ENCODE measurements around the gene TCTN1. TPM values are rescaled to one million over a fixed set of nuclear protein-coding genes. Genes with fewer than 3 reads are reported as not detected.

Gene TCTN1
- total and polyA plus RNA-seq, 2 of the 4 experiments (the other 2 are of a cell fraction), result 11.7 to 18.8 TPM

DNA sequence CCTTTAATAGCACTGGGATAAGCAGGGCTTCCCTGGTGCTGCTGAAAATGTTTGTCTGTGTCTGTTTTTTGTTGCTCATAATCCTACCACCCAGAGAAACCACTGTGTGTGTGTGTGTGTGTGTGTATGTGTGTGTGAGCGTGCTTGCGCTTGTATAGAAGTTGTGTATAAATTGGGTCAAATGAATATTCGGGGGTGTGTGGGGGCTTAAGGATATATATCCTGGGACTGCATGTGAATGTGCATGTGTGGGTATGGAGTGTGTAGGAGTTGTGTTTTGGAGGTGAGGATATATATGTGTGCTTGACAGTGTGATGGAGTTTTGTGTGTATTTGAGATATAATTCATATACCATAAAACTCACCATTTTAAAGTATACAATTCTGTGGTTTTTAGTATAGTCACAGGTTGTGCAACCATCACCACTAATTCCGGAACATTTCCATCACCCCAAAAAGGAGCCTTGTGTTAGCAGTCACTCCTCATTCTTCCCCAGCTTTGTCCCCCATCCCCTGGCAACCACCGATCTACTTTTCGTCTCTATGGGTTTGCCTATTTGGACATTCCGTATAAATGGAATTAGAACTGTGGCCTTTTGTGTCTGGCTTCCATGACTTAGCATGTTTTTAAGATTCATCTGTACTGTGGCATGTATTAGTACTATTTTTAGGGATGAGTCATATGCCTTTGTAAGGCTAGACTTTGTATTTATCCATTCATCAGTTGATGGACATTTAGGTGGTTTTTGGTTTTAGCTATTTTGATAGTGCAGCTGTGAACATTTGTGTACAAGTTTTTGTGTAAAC, 25.6 kb downstream of the TCTN1 start:
- ATAC-seq (ENCODE audit: low read depth) (peak; percentile 66), DNase-seq (peak; percentile 86)
- Histone ChIP-seq H3K23ac (ENCODE audit: low read depth, low read length) (peak overlapping the region; percentile 62), H4K20me1 (ENCODE audit: insufficient read depth, low read length) (peaks cover 4% of the 10 kb centered on the region; the same call in 1 of the 2 replicates), H3K9me1 (ENCODE audit: insufficient read depth, low read length) (peaks cover 22% of the 10 kb centered on the region), H3K36me3 (ENCODE audit: control insufficient read depth, insufficient read depth, low read length) (no peaks in the 10 kb centered on the region), H4K91ac (ENCODE audit: insufficient read depth, low read depth, low read length) (no peak overlapping the region), H2AK5ac (ENCODE audit: low read depth, low read length) (peak overlapping the region; percentile 89), H2BK15ac (ENCODE audit: low read depth, low read length) (peak overlapping the region; percentile 84; the same call in 1 of the 3 replicates), H2BK20ac (ENCODE audit: low read depth, low read length) (peak overlapping the region; percentile 81; the same call in 1 of the 2 replicates), H2BK120ac (ENCODE audit: low read depth, low read length) (peak overlapping the region; percentile 90), H3K4ac (ENCODE audit: low read depth, low read length) (peak overlapping the region; percentile 79), H3K27ac (ENCODE audit: insufficient read depth, low read length) (peak overlapping the region; percentile 70; the same call in 1 of the 2 replicates), H2BK5ac (ENCODE audit: low read depth, low read length, poor library complexity, severe bottlenecking) (peak overlapping the region; percentile 48), H2AK9ac (replicated peaks; ENCODE audit: low read depth, low read length, poor library complexity) (no peak overlapping the region), H3K9ac (ENCODE audit: low read depth, low read length) (no peak overlapping the region), H3K9me3 (ENCODE audit: control insufficient read depth, insufficient read depth, low read length) (no peaks in the 10 kb centered on the region), H2AFZ (replicated peaks; ENCODE audit: low read length, poor library complexity) (no peak overlapping the region), H3K4me1 (ENCODE audit: control insufficient read depth, insufficient read depth, low read length) (peaks cover 18% of the 10 kb centered on the region), H3K27me3 (ENCODE audit: control insufficient read depth, insufficient read depth, low read length) (no peaks in the 10 kb centered on the region), H3K79me1 (ENCODE audit: low read depth in 1 of 2, low read length in 2 of 2) (peaks cover 0 to 12% of the 10 kb centered on the region in 2 experiments; a peak in 1 of 4 replicates), H3K4me3 (ENCODE audit: insufficient read depth, low read depth, low read length) (no peak overlapping the region), H3K14ac (replicated peaks; ENCODE audit: low read depth, low read length) (peak overlapping the region; percentile 61), H3K4me2 (ENCODE audit: low read depth, low read length) (peak overlapping the region; percentile 88), H4K8ac (ENCODE audit: low read depth in 2 of 2, low read length in 2 of 2) (peak overlapping the region in 1 of 2 experiments; percentile 86; a peak in 1 of 4 replicates), H3K56ac (ENCODE audit: extremely low read depth, insufficient read depth, low read length) (no peak overlapping the region), H4K5ac (ENCODE audit: low read depth, low read length) (peak overlapping the region; percentile 84), H3K18ac (ENCODE audit: low read depth, low read length) (peak overlapping the region; percentile 82)
- in situ Hi-C loops (cut with MboI; ENCODE audit: low sequenced_read_pairs) (no loop called here), intact Hi-C loops (cut with micrococcal nuclease) (no loop called here), dilution Hi-C loops (cut with HindIII; ENCODE audit: low sequenced_read_pairs, unreplicated experiment) (no loop called here)
- WGBS, 2 experiments (ENCODE audit: extremely low coverage in 2 of 2, insufficient read length in 1 of 2), result no CpG with 5 or more reads among the region's 7 CpGs
- ChIA-PET POLR2A (ENCODE audit: unreplicated experiment) (no interaction called here), CTCF (interaction anchor here (0.6 kb wide), 1 partner anchor 20 kb away, joined by 3 read pairs; no protein-coding TSS in a partner anchor)
- no TSS peak for BruUV-seq (replicated peaks)
- TF ChIP-seq RAD21 (IDR thresholded peaks at IDR 0.05; ENCODE audit: low read length) (no peak), RCOR1 (IDR thresholded peaks at IDR 0.05; ENCODE audit: insufficient replicate concordance, low read length) (no peak), SMC3 (IDR thresholded peaks at IDR 0.05; ENCODE audit: low read depth, low read length) (no peak), MXI1 (IDR thresholded peaks at IDR 0.05; ENCODE audit: borderline replicate concordance, low read depth, low read length) (no peak), RFX5 (IDR thresholded peaks at IDR 0.05; ENCODE audit: low read depth, low read length) (no peak), FOS (IDR thresholded peaks at IDR 0.05; ENCODE audit: low read depth, low read length) (peak; percentile 83; the same call in 1 of the 2 replicates), CHD1 (IDR thresholded peaks at IDR 0.05; ENCODE audit: low read depth, low read length) (no peak), BHLHE40 (IDR thresholded peaks at IDR 0.05; ENCODE audit: low read depth, low read length) (0 out of 2 replicates have a peak, but pooled peaks have one; percentile 23), MAFK (IDR thresholded peaks at IDR 0.05; ENCODE audit: low read depth, low read length) (peak; percentile 36; the same call in 1 of the 2 replicates), NFE2L2 (IDR thresholded peaks at IDR 0.05; ENCODE audit: low read depth, low read length) (peak; percentile 88), POLR2A (IDR thresholded peaks at IDR 0.05; ENCODE audit: low read depth, low read length) (no peak), ELK1 (IDR thresholded peaks at IDR 0.05; ENCODE audit: borderline replicate concordance, low read depth, low read length) (no peak), MAZ (IDR thresholded peaks at IDR 0.05; ENCODE audit: borderline replicate concordance, low read depth, low read length) (no peak), CEBPB (IDR thresholded peaks at IDR 0.05; ENCODE audit: low read depth, low read length) (peak; percentile 83), CTCF (conservative IDR thresholded peaks at IDR 0.05; ENCODE audit: low read depth, low read length) (no peak)

All from IMR-90 (cell line).